ENCODE data around the gene NFS1. TPM values are rescaled to one million over a fixed set of nuclear protein-coding genes. Genes with fewer than 3 reads are reported as not detected.

The NFS1 gene
- total and polyA plus RNA-seq, 2 of the 8 experiments (the other 6 are each of a cell fraction or from before 2014, with no cell fraction given) = 26.1 to 38.8 TPM

- TF ChIP-seq EZH2 (IDR thresholded peaks at IDR 0.05; ENCODE audit: low read depth, low read length, severe bottlenecking) = no peak
- TF ChIP-seq RFX5 (IDR thresholded peaks at IDR 0.05; ENCODE audit: borderline replicate concordance, low read depth, low read length) = no peak
- TF ChIP-seq KDM5A (IDR thresholded peaks at IDR 0.05; ENCODE audit: low read length) = no peak
Measured at GRCh38 chr20:35674921-35675320, 24.2 kb downstream of the NFS1 start (continued).
